Gastrocnemius medialis (tissue), 4 donors: ENCODE measurements around the gene PDE10A.

ENCODE experiments used
- POLR2A ChIP-seq, 2 donors: fragments of 450-650 bp; IDR thresholded peaks; one replicate each; pipeline ENCODE4 v1.6.1; 2017; ENCODE audit warnings: antibody characterized with exemption in 2 of 2, mild to moderate bottlenecking in 2 of 2, moderate library complexity in 2 of 2
- TF ChIP-seq, protein P1 (sequence below), 5 experiments: fragments of 450-650 bp in 3 of 5; fragments of 200-600 bp in 2 of 5; sonication (generic) in 2 of 5; IDR thresholded peaks in 4 of 5; conservative IDR thresholded peaks in 1 of 5; 1 replicate in 4 of 5; 2 replicates in 1 of 5; pipeline ENCODE4 v1.5.1; 2016 to 2019; ENCODE audit warnings: antibody characterized with exemption in 5 of 5, mild to moderate bottlenecking in 3 of 5, moderate library complexity in 3 of 5

DNA sequence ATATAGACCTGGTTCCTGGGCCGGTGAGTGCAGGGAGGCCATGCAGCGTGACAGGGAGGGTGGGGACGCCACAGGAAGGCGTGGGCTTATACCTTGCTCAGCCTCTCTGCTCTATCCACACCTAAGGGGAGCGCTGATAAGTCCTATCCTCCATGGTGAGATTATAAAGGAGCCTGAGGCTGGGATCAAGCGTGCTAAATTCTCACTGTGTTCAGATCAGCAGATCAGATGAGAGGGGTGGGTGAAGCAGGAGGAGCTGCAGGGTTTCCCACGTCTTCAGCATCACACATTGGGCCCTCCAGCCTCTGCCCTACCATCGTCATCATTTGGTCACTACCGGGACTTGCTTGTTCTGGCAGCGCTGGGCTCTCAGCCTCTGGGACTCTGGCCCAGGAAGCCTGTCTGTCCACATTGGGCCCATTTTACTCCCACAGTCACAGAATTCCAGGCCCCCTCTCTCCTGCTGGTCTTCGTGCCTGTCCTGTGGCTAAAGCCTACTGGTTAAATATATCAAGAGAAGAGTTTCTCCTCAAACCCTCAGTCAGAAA lies 29.1 kb upstream of the PDE10A start:
- TF ChIP-seq, protein P1, sequence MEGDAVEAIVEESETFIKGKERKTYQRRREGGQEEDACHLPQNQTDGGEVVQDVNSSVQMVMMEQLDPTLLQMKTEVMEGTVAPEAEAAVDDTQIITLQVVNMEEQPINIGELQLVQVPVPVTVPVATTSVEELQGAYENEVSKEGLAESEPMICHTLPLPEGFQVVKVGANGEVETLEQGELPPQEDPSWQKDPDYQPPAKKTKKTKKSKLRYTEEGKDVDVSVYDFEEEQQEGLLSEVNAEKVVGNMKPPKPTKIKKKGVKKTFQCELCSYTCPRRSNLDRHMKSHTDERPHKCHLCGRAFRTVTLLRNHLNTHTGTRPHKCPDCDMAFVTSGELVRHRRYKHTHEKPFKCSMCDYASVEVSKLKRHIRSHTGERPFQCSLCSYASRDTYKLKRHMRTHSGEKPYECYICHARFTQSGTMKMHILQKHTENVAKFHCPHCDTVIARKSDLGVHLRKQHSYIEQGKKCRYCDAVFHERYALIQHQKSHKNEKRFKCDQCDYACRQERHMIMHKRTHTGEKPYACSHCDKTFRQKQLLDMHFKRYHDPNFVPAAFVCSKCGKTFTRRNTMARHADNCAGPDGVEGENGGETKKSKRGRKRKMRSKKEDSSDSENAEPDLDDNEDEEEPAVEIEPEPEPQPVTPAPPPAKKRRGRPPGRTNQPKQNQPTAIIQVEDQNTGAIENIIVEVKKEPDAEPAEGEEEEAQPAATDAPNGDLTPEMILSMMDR (IDR thresholded peaks at IDR 0.05 in 4 of 5, conservative IDR thresholded peaks at IDR 0.05 in 1 of 5) = no peak
- no peak for TF ChIP-seq POLR2A (IDR thresholded peaks at IDR 0.05)
